ENCODE measurements around the gene CCM2.
"Not testable (repeated sequence)": the region's sequence is repeated elsewhere in the genome, so short reads cannot be mapped to it uniquely, and the experiment has no call there.

DNA sequence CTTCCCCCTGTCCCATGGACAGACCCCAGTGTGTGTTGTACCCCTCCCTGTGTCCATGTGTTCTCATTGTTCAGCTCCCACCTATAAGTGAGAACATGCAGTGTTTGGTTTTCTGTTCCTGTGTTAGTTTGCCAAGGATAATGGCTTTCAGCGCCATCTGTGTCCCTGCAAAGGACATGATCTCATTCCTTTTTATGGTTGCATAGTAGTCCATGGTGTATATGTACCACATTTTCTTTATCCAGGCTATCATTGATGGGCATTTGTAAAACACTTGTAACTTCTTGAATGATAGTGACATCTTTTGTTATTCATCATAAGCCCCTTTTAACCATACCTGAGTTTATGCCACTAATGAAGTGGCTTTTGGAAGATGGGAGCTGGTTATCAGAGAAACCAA lies 114.3 kb downstream of the CCM2 start:
- TF ChIP-seq, protein P1, sequence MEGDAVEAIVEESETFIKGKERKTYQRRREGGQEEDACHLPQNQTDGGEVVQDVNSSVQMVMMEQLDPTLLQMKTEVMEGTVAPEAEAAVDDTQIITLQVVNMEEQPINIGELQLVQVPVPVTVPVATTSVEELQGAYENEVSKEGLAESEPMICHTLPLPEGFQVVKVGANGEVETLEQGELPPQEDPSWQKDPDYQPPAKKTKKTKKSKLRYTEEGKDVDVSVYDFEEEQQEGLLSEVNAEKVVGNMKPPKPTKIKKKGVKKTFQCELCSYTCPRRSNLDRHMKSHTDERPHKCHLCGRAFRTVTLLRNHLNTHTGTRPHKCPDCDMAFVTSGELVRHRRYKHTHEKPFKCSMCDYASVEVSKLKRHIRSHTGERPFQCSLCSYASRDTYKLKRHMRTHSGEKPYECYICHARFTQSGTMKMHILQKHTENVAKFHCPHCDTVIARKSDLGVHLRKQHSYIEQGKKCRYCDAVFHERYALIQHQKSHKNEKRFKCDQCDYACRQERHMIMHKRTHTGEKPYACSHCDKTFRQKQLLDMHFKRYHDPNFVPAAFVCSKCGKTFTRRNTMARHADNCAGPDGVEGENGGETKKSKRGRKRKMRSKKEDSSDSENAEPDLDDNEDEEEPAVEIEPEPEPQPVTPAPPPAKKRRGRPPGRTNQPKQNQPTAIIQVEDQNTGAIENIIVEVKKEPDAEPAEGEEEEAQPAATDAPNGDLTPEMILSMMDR (IDR thresholded peaks at IDR 0.05): not testable (repeated sequence)
- not testable (repeated sequence) for TF ChIP-seq POLR2A (IDR thresholded peaks at IDR 0.05)
